ENCODE results near the gene LZTFL1. TPM values are rescaled to one million over a fixed set of nuclear protein-coding genes. Genes with fewer than 3 reads are reported as not detected.

Gene LZTFL1
- total RNA-seq, 1 donor from 2014 or later = 13.2 TPM

DNA sequence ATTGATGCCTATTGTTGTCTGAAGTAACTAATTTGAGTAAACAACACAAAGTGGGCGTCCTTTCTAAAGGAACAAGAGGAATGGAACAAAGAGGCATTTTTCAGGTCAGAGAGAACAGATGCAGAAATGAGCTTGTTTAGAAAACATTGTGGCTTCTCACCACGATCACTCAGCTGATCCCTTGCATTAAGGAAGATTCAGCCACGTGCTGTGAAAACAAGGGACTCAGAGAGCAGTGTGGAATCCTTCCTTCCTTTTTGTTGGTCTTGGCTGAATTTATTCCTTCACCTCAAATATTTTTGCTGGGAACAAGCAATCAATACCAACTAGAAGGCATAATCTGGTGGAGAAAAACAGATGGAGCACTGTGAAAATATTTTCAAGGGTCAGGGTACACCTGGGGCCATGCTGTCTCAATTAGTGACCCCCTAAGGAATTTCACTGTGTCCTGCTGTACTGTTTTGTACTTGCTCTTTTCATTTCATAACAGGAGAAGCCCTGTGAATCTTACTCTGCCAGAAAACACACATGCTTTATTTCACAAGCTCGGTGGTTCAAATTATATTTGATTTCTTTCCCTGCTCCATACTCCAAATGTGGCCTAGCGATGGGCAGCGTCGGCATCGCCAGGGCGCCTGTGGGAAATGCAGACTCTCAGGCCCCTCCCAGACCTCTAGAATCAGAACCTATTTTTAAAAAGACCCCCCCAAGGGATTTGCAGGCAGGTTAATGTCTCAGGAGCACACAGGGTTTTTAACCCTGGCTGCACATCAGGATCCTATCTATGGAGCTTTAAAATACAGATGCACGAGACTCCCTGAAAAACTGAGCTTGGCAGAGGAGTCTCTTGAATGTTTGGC is 34.0 kb downstream of the LZTFL1 start:
- no peak for DNase-seq

DNA sequence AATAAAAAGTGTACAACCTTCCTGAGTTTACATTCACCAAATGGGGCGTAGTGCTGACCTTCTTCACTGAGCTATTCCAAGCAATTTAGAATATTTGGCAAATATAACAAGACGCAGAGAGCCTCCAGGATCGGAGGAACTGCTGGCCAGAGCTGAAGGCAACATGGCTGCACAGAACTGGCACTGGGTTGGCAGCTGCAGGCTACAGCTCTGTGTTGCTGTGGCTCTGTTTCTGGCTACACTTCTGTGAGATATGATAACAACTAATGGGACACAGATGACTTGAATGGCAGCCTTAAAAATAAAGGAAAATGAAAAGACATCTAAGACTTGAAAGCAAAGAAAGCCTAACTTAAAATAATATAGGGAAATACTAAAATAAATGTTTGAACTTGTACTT is 34.8 kb downstream of the LZTFL1 start:
- no peak for DNase-seq

DNA sequence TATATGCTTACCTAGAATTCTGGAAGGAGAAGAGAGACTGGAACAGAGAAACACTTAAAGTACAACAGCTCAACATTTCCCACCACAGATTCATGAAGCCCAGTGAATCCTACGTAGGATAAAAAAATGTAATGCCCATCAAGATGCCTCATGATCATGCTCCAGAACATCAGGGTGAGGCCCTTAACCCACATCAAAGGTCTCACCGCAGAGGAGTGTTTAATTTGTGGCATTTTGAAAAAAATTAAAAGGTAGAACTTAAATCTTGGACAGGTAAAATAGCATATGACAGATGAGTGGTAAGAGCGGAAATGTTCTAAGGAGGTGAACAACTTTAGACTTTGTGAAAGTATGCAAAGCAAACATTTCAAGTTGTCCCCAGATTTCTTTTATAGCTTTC is 35.8 kb downstream of the LZTFL1 start:
- no peak for DNase-seq

DNA sequence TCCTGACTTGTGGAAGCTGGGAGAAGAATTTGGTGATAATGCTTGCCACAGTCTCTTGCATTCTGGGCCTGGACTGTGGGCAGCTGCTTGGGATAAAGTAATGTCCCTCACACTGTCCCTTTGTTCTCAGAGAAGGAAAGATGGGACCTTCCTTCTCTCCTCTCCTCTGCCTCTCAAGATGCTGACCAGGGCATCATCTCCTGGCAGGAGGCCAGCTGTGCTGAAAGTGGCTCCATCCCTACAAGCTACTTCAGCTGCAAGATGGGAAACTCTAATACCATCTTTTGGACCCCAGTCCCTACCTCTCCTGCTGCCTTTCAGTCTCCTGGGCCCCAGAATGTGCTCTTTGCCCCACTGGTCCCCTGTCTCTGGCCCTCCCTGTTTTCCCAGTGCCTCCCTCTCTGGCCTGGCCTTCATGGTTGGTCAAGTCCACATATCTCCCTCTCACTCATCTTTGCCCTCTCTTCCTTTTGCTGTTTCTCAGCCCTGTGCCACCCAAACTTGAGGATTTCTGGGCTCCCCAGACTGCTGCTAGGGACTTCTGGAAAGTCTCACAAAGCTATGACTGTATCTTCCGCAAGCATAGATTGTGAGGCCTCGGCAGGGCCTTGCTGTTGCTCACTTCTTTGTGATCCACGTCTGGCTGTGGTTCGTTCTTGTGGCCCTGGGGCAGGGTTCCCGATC is 38.5 kb downstream of the LZTFL1 start:
- DNase-seq = no peak

DNA sequence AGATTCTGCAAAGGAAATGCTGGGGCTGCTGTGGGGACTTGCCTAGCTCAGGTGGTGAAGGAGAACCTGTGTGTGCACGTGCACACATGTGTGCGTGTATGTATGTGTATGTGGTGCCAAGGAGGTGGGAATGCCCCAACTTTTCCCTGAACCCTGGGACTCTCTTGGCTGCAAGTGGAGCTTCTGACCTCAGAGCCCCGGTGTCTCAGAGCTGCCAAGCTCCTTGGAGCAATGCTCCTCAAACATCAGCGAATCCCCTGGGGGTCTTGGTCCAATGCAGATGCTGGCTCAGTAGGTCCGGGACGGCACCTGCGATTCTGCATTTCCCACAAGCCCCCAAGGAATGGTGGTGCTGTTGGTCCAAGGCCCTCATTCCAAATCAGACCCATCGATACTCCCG is 39.8 kb downstream of the LZTFL1 start:
- no peak for DNase-seq

DNA sequence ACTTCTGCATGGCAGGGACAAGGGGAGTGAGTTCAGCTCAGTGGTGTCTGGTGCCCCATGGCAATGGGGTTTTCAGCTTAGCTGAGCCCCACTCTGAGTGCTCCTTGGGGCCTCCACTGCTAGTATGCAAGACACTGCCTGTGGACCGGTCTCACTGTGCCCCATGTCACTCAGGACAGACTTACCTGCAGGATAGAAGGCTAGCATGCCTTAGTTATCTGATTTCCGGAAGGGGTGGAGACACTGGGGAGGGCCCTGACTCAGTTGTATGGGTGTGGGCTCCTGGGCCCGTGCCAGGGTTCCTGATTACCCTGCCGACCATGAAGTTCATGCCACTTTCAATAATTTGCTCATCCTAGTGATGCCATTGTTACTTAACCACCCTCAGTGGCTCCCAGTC is 41.3 kb downstream of the LZTFL1 start:
- no peak for DNase-seq

DNA sequence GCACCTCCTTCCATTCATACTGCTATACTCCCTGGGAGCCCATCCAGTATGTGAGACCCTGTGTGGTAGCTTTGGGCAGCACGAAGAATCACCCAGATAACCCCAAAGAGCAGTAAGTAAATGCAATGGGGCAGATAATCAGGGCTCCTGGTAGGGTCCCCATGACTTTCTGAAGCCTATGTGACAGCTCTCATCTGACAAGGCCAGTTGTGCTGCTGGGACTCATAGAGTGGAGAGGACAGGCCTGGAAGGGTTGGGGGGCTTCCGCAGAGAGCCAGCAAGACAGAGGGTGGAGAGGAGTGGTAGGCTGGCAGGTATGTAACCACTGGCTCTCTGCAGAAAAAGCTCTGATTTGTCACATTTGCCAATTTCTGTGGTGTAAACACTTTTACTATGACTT is 42.3 kb downstream of the LZTFL1 start:
- no peak for DNase-seq

DNA sequence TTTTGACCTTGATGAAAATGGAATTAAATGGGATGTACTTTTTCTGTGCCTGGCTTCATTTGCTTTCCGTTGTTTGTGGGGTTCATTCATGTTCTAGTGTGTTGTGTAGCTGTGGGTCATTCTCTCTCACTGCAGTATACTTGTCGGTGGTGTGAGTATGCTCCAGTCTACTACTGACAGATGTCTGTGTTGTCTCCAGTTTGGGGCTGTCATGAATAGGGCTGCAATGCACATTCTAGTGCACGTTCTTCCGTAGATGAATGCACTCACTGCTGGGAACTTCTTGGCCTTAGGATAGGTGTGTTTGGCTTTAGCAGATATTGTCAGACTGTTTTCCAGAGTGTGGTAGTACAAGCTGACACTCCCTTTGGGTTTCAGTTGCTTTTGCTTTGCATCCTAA is 43.9 kb downstream of the LZTFL1 start:
- no peak for DNase-seq

DNA sequence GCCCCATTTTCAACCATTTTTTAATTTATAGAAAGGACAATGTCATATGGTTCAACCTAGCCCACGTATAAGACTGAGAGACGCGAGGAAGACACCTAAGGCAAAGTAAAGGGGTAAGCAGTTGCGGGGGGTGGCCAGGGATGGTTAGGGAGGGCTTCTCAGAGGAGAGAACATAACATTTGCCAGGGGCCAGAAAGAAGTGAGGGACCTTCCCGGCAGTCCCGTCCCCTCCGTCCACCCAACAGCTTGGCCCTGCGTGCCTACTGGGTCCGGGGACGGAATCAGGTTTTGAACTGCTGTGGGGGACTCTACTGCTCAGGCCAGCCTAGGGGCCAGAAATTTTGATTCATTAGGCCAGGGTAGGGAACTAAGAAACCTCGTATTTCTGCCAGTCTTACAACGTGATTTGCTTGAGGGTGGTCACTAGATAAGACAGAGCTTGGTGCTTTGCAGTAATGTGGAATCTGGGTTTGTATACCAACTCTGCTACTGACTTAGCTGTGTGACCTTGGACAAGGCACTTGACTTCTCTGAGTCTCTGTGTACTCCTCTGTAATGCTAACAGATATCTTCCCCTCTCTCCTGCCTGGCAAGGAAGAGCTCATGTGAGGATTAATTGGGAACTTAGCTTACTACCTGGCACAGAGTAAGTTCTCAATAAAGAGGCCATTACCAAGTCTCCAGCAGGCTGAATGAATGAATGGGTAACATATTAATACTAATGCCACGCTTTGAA is 44.8 kb downstream of the LZTFL1 start:
- no peak for DNase-seq

DNA sequence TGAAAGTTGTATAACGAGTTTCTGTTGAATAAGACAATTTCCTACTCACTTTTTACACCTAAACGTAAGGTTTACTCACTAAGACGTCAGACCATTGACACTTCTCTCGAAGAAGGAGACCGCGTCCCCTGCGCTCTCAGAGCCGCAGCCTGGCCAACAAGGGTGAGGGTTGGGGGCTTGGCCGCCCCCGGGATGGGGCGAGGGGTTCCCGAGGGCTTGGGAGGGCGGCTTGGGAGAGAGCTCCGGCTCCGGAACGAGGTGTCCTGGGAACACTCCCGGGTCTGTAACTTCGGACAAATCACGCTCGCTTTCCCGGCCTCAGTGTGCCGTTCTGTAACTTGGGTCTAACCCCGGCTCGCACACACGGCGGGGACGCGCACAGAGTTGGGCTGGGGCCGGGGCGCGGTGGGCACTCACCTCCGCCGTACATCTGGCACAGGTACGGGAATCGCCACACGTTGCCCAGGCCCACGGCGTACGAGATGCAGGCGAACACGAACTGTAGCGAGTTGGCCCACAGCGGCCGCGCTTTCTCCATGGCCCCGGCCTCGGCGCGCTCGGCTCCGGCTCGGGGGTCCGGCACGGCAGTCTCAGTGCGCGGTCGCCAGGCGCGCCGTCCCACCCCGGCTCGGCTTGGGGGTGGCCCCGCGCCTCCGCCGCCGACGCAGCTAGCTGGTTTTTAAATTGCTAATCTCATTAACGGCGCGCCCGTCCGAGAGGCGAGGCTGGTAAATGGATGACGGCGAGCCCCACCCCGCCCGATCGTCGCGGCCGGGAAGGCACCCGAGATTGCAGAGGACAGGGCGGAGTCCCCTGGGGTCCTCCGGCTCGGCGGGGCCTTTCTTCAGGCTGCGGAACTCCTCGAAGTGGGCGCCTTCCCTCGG is 45.8 kb downstream of the LZTFL1 start, which contains the start of gene SLC6A20:
TSS of gene SLC6A20 (minus strand) at position 655 of the 884 bp plus-strand sequence. CDS start at position 538, 117 bp downstream.
- no peak for DNase-seq

DNA sequence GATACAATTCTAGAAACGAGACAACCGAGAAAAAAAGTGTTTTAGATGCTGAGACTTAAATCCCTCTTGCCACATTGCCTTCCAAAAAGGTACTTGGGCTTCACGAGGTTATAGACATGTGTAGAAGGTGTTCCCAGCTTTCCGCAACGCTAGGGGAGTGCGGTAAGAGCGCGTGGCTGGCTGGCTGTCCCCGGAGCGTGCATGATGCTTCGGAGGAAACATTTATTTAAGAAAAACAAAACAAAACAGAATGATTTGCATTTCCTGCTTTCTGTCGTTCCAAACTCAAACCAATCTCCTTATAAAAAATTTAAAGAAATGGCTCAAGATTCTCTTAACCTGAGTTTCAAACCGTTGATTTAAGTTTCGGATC is 46.4 kb downstream of the LZTFL1 start:
- no peak for DNase-seq

DNA sequence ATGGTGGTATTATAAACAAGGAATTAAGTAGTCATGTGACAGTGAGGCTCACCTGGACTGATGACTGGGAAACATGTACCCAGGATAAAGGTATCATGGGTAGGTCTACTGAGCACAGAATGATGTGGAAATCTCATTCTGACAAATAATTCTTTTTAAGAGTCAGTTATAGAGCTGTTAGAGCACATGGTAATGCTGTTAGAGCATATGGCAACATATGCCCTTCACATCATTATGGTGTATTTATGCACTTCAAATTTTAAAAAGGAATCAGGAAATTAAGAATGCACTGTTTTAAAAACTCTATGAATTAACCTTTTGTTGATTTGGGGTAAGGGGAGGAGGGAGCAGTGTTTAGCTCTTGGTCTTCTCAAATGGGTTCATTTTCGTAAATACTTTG is 47.3 kb downstream of the LZTFL1 start:
- no peak for DNase-seq

DNA sequence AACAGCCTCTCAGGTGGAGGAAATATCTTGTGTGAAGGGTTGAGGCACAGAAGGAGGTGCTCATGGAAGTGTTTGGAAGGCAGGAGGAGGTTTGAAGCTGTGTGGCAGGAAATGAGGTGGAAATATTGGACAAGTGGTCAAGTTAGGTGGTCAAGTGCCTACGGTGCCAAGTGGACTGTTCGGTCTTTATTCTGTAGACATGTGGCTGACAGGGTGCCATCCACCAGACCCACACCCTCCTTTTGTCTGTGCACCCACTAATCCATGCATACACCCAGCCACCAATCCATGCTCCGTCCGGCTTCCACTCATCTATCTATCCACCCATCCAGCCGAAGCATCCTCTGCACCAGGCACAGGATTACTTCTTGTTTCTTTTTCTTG is 47.8 kb downstream of the LZTFL1 start:
- no peak for DNase-seq

DNA sequence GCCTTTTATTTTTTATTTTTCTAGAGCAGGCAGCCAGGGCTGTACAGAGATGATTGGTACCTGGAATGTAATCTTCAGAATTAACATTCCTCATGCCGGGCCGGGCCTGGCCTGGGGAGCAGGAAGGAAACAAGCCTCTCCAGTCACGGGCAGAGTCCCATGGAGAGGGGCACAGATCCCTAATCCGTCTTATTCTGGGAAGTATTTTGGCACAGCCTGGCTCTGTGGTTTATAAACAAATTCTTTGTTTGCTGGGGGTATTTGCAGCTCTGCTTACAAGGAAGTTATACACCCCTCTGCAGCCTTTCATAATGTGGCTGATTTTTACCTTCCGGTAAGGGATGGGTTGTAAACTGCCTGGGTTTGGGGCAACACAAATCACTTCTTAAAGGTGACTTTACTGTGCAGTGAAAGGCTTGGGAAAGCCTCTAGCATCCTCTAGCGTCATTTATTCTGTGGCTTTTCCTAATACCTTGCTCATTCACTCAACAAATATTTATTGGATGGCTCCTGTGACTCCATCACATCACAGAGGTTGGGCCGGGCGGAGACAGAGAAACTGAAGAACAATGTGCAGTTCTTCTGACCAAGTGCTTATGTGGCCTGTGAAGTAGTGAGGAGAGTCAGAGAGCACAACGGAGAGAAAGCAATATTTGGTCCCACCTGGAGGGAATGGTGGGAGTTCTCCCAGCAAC is 48.3 kb downstream of the LZTFL1 start:
- DNase-seq = no peak

DNA sequence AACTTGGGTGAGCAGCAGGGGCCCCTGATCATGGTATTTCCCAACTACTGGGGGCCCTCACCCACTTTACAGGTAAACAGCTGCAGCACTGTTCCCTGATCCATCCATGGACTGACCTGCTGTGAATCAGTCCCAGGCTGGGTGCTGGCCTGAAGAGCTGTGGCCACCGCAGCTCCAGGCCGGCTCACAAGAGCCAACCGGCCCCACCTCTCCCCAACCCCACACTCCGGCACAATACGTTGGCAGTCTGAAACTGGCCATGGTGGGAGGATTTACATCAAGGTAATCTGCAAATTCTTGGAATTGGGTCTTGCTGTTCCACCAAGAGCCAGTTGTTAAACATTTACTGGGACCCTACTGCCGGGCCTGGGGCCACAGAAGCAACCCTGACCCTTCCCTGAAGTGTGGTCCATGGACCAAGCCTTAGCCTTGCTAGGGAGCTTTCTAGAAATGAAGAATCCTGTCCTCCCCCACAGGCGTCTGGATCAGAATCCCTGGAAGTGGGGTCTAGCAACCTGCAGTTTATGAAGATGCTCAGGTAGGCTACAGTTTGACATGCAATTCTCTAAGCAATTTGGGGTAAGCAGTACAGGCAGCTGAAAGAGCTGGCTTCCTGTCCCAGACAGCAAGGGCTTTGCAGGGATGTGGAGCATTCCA is 49.3 kb downstream of the LZTFL1 start:
- no peak for DNase-seq

DNA sequence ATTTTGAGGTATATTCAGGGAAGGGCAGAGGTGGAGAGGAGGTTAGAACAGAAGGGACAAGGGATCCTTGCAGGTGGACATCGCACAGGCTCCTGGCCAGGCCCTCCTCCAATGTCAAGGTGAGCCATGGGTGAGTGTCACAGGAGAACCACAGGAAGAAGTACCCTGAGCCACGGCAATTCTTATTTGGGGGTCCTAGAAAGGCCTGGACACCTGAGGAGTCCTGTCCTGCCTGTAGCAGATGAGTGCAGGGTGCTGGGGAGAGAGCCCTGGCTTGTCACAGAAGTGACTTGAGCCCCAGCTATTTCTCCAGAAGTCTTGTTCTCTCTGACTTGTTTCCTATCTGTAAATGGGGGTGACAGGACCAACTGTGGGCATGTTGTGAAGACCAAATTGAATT is 49.9 kb downstream of the LZTFL1 start:
- DNase-seq = no peak

DNA sequence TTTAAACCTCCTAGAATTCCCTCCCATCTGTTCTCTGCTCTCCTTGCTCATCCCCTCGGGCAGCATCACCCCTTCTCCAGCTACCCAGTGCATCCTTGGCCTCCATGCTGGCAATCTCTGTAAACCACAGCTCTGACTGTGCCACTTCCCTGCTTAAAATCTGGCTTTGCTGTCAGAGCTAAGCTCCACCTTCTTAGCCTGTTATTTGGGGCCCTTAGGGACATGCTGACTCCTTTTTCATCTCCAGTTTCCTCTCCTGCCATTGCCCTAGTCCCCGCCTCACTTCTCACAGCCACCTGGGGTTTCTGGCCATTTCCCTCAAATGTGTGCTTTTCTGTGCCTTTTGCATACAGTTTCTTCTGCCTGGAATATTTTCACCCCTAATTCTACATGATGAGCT is 51.3 kb downstream of the LZTFL1 start:
- no peak for DNase-seq

DNA sequence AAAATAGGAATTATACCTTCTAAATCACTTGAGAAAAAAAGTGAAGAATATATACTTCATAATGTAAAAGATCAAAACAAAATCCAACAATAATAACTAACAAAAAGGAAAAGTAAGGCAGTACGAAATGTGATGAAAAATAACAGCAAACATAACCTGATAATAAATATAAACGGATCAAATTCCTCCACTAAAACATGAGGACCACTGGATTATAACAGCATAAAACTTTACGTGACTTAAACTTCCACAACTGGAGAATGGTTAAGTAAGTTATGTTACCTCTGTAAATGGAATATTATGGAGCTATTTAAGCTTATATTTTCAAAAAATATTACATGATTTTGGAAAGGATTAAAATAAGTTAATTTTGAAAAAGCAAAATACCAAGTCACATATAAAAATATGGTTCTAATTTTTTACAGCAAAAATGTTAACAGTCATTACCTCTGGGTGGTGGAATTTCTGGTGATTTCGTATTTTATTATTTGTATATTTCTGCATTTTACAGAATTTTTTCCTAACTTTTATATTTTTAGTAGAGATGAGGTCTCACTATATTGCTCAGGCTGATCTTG is 52.6 kb downstream of the LZTFL1 start:
- no peak for DNase-seq

DNA sequence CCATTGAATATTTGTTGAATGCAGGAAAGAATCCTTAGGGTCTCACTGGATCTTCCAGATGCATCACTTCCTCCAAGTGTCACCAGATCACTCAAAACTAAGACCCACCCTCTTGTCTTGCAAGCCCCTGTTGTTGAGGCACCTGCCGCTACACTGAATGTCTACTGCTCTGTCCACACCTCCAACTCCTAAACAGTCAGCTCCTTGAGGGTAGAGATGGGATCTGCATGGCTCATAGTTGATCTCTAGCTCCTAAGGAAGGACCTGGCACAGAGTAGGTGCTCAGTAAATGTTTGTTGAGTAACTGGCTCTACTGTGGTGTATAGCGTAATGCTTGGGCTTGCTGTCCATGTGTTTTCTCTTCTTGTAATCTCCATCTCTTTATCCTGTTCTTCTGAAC is 54.4 kb downstream of the LZTFL1 start:
- no peak for DNase-seq

DNA sequence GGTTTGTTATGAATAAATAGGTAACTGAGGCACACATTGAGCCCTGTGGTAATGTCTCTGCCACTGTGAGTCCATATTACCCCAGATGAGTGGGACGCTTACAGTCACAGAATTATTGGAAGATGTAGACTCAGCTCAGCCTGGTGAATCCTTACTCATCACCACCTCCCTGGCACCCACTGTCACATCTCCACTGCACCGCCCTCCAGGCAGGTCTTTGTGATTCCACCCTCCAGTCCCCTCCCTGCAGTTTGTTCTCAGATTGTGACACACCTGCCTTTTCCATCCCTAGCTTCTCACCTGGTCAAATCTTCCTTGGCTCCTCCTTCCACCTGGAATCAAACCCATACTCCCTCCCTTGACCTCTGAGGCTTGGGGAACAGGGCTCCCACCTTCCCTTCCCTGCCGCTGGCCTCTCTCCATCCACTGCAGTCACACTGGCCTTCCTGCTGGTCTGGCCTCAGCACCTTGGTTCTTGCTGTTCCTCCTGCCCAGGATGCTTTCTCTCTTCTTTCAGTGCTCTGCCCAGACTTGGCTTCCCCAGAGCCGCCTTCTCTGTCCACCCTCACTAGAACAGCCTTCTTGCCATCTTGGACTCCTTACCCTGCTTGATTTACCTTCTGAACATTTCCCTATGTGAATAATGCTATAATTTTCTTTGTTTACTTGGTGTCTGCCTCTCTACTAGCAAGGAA is 55.0 kb downstream of the LZTFL1 start:
- DNase-seq = no peak
